AG04450 (cell line): ENCODE results near the gene HMGXB3. TPM values are rescaled to one million over a fixed set of nuclear protein-coding genes. Genes with fewer than 3 reads are reported as not detected.
"Not testable (repeated sequence)": the region's sequence is repeated elsewhere in the genome, so short reads cannot be mapped to it uniquely, and the experiment has no call there.

Source experiments
- CTCF ChIA-PET: fragments of 300-600, 350-600 bp; formaldehyde crosslinking; extraction: SDS; loops from one replicate; lab custom pipeline; 2022; ENCODE audit warnings: antibody characterized with exemption, inconsistent platforms; lab: Charles Lee
- POLR2A ChIA-PET: fragments of 350-600 bp; formaldehyde crosslinking; extraction: SDS; loops from one replicate; lab custom pipeline; 2021; ENCODE audit warnings: antibody characterized with exemption, inconsistent platforms; lab: Yijun Ruan, JAX
- DNase-seq: peaks from one replicate; pipeline ENCODE4 v3.0.0-alpha.2; 2011; ENCODE audit warnings: low read depth, low spot score
- H3K27ac ChIP-seq: one replicate; pipeline ENCODE4 v1.5.1; 2012; ENCODE audit warnings: low read depth, low read length, control low read depth
- H3K27me3 ChIP-seq: one replicate; pipeline ENCODE4 v1.6.0; 2012; ENCODE audit warnings: low read length; ENCODE audit not compliant: control insufficient read depth, insufficient read depth
- H3K4me3 ChIP-seq: 2 replicates; pipeline ENCODE4 v1.5.1; 2011; ENCODE audit warnings: mild to moderate bottlenecking, low read depth, low read length, control low read depth
- H3K9me3 ChIP-seq: 2 replicates; pipeline ENCODE4 v1.5.1; 2012; ENCODE audit warnings: low read length; ENCODE audit not compliant: control insufficient read depth, insufficient read depth
- CTCF ChIP-seq: IDR thresholded peaks from 2 replicates; pipeline ENCODE4 v1.5.1; 2011; ENCODE audit warnings: low read depth, low read length, control low read depth, inconsistent platforms
- polyA plus RNA-seq: library from polyadenylated mRNA; depleted of rRNA; stranded (reverse); fragments of >200 nt; gene quantifications from 2 replicates; pipeline ENCODE4 v1.2.3, GENCODE V29; 2011

HMGXB3 gene
- polyA plus RNA-seq, 1 experiment = 37.0 TPM

- Histone ChIP-seq H3K9me3 (no peaks in the 10 kb centered on the region), H3K4me3 (no peak overlapping the region), H3K27ac (no peak overlapping the region), H3K27me3 (no peaks in the 10 kb centered on the region)
- DNase-seq = no peak
- no peak for TF ChIP-seq CTCF
- CTCF ChIA-PET = no interaction called here
- POLR2A ChIA-PET = no interaction called here
These were observed 45.5 kb downstream of the HMGXB3 start for GRCh38 chr5:150046031-150046430.

- DNase-seq, H3K9me3 ChIP-seq, CTCF ChIA-PET, H3K4me3 ChIP-seq, H3K27me3 ChIP-seq, H3K27ac ChIP-seq: not testable (repeated sequence)
- POLR2A ChIA-PET = interaction anchor here (0.9 kb wide), 1 partner anchor 14 kb away, joined by 5 read pairs; no protein-coding TSS in a partner anchor
These were observed 49.8 kb downstream of the HMGXB3 start for GRCh38 chr5:150050172-150050811.

GRCh38 chr5:150051657-150052195, 51.2 kb downstream of the HMGXB3 start:
- Histone ChIP-seq H3K27ac (peak overlapping the region; percentile 11), H3K4me3 (no peak overlapping the region), H3K27me3 (no peaks in the 10 kb centered on the region), H3K9me3 (no peaks in the 10 kb centered on the region; the same call in 1 of the 2 replicates)
- ChIA-PET CTCF (no interaction called here), POLR2A (no interaction called here)
- DNase-seq = no peak
- TF ChIP-seq CTCF = no peak

GRCh38 chr5:150052226-150052955, 51.9 kb downstream of the HMGXB3 start:
- Histone ChIP-seq H3K4me3 (no peak overlapping the region), H3K9me3 (no peaks in the 10 kb centered on the region; the same call in 1 of the 2 replicates), H3K27ac (peak overlapping the region; percentile 68), H3K27me3 (no peaks in the 10 kb centered on the region)
- no peak for DNase-seq
- TF ChIP-seq CTCF = no peak
- CTCF ChIA-PET = no interaction called here
- POLR2A ChIA-PET = no interaction called here

GRCh38 chr5:150052956-150053712, 52.6 kb downstream of the HMGXB3 start:
- no peaks in the 10 kb centered on the region for H3K27me3 ChIP-seq
- ChIA-PET POLR2A (no interaction called here), CTCF (interaction anchor here (1.1 kb wide), 1 partner anchor 110 kb away, joined by 4 read pairs; no protein-coding TSS in a partner anchor)
- no peak for DNase-seq
- TF ChIP-seq CTCF = no peak
- peak overlapping the region; percentile 68 for H3K27ac ChIP-seq
- no peaks in the 10 kb centered on the region; the same call in 1 of the 2 replicates for H3K9me3 ChIP-seq
- no peak overlapping the region for H3K4me3 ChIP-seq
